ENCODE results near the gene SULT2B1. TPM values are rescaled to one million over a fixed set of nuclear protein-coding genes. Genes with fewer than 3 reads are reported as not detected.

Gene SULT2B1
- total RNA-seq, 2 experiments from 2014 or later = not detected

- peaks cover 2% of the 10 kb centered on the region for H3K27me3 Mint-ChIP-seq
- CTCF ChIA-PET = interaction anchor here (1.1 kb wide), 1 partner anchor 59 kb away, joined by 3 read pairs; no protein-coding TSS in a partner anchor
These were observed 27.2 kb upstream of the SULT2B1 start for GRCh38 chr19:48524732-48525131.

GRCh38 chr19:48529156-48529555 is 22.8 kb upstream of the SULT2B1 start:
- no peak overlapping the region for H3K27ac Mint-ChIP-seq
- ATAC-seq = no peak
- POLR2A ChIA-PET = no interaction called here

More at GRCh38 chr19:48524732-48525131, 27.2 kb upstream of the SULT2B1 start:
- Mint-ChIP-seq H3K4me1 (ENCODE audit: low read depth) (no peaks in the 10 kb centered on the region), H3K4me3 (no peak overlapping the region), H3K36me3 (ENCODE audit: low read depth) (no peaks in the 10 kb centered on the region), H3K9me3 (peaks cover 19% of the 10 kb centered on the region), H3K27ac (no peak overlapping the region)
- TF ChIP-seq CTCF (IDR thresholded peaks at IDR 0.05) = no peak
- intact Hi-C loops (cut with micrococcal nuclease) = no loop called here
- POLR2A ChIA-PET = no interaction called here
- DNase-seq (no peak), ATAC-seq (no peak)

GRCh38 chr19:48530066-48530720 is 21.8 kb upstream of the SULT2B1 start:
- ATAC-seq (no peak), DNase-seq (no peak)
- Mint-ChIP-seq H3K27ac (no peak overlapping the region), H3K36me3 (ENCODE audit: low read depth) (no peaks in the 10 kb centered on the region), H3K9me3 (peaks cover 12% of the 10 kb centered on the region), H3K27me3 (no peaks in the 10 kb centered on the region), H3K4me3 (no peak overlapping the region), H3K4me1 (ENCODE audit: low read depth) (no peaks in the 10 kb centered on the region)
- ChIA-PET CTCF (interaction anchor here (1.8 kb wide), 1 partner anchor 12 kb away, joined by 3 read pairs; no protein-coding TSS in a partner anchor), POLR2A (no interaction called here)
- no peak for TF ChIP-seq CTCF (IDR thresholded peaks at IDR 0.05)
- intact Hi-C loops (cut with micrococcal nuclease) = no loop called here

More at GRCh38 chr19:48529156-48529555, 22.8 kb upstream of the SULT2B1 start:
- no peaks in the 10 kb centered on the region for H3K4me1 Mint-ChIP-seq (ENCODE audit: low read depth)
- H3K27me3 Mint-ChIP-seq = no peaks in the 10 kb centered on the region
- no peak for DNase-seq
- H3K4me3 Mint-ChIP-seq = no peak overlapping the region
- no peak for TF ChIP-seq CTCF (IDR thresholded peaks at IDR 0.05)
- no peaks in the 10 kb centered on the region for H3K36me3 Mint-ChIP-seq (ENCODE audit: low read depth)
- intact Hi-C loops (cut with micrococcal nuclease) = no loop called here
- H3K9me3 Mint-ChIP-seq = peaks cover 17% of the 10 kb centered on the region
- CTCF ChIA-PET = interaction anchor here (1.4 to 1.8 kb wide), 2 partner anchors 11 to 21 kb away, joined by 3 to 5 read pairs; no protein-coding TSS in a partner anchor

- ChIA-PET POLR2A (no interaction called here), CTCF (no interaction called here)
- ATAC-seq = no peak
- no peak for TF ChIP-seq CTCF (IDR thresholded peaks at IDR 0.05)
- no peaks in the 10 kb centered on the region for H3K4me1 Mint-ChIP-seq (ENCODE audit: low read depth)
- H3K4me3 Mint-ChIP-seq = no peak overlapping the region
- no peaks in the 10 kb centered on the region for H3K36me3 Mint-ChIP-seq (ENCODE audit: low read depth)
- no peak for DNase-seq
- peaks cover 12% of the 10 kb centered on the region for H3K9me3 Mint-ChIP-seq
- H3K27me3 Mint-ChIP-seq = no peaks in the 10 kb centered on the region
- intact Hi-C loops (cut with micrococcal nuclease) = no loop called here
- H3K27ac Mint-ChIP-seq = no peak overlapping the region
These were observed 21.2 kb upstream of the SULT2B1 start for GRCh38 chr19:48530770-48531169.

- Mint-ChIP-seq H3K36me3 (ENCODE audit: low read depth) (no peaks in the 10 kb centered on the region), H3K4me3 (no peak overlapping the region), H3K27ac (no peak overlapping the region), H3K4me1 (ENCODE audit: low read depth) (no peaks in the 10 kb centered on the region), H3K9me3 (peaks cover 3% of the 10 kb centered on the region), H3K27me3 (no peaks in the 10 kb centered on the region)
- TF ChIP-seq CTCF (IDR thresholded peaks at IDR 0.05) = no peak
- no peak for DNase-seq
- POLR2A ChIA-PET = no interaction called here
- CTCF ChIA-PET = no interaction called here
- ATAC-seq = no peak
- intact Hi-C loops (cut with micrococcal nuclease) = no loop called here
These were observed 18.2 kb upstream of the SULT2B1 start for GRCh38 chr19:48533770-48534169.

Measured in activated CD8-positive, alpha-beta T cell treated with anti-CD3 and anti-CD28 coated beads for 36 hours (primary cell).